ENCODE data around the gene CDC73.

DNA sequence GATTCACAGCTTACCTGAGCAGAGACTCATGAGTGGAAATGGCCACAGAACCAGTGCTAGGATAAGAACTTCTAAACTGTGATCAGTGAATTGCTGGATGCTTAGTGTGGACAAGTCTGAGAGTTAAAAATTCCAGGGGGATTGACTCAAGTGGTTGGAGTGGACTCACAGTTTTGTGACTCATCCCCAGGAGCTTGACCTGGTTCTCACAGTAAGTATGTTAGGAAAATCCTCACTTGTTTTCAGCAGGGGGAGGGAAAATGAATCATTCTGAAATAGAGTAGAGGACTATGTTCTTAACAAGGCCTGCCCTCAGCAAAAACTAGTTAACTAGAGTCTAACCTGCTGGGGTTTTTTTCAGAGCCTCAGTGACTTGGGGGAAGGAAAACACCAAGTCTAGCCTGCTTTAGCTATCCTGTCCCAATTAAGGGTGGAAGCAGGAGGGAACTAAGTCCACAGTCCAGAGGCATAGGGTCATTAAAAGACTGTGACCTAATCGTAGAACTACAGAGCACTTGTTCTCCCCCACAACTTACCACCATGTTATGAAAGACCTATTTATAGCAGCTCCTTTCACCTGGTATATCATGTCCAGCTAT lies 6.1 kb upstream of the CDC73 start:
- TF ChIP-seq EZH2phosphoT487 (IDR thresholded peaks at IDR 0.05; ENCODE audit: low read length): no peak
- TF ChIP-seq, protein P1, sequence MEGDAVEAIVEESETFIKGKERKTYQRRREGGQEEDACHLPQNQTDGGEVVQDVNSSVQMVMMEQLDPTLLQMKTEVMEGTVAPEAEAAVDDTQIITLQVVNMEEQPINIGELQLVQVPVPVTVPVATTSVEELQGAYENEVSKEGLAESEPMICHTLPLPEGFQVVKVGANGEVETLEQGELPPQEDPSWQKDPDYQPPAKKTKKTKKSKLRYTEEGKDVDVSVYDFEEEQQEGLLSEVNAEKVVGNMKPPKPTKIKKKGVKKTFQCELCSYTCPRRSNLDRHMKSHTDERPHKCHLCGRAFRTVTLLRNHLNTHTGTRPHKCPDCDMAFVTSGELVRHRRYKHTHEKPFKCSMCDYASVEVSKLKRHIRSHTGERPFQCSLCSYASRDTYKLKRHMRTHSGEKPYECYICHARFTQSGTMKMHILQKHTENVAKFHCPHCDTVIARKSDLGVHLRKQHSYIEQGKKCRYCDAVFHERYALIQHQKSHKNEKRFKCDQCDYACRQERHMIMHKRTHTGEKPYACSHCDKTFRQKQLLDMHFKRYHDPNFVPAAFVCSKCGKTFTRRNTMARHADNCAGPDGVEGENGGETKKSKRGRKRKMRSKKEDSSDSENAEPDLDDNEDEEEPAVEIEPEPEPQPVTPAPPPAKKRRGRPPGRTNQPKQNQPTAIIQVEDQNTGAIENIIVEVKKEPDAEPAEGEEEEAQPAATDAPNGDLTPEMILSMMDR (IDR thresholded peaks at IDR 0.05; ENCODE audit: low read length): no peak

Data from MM.1S (cell line).